ENCODE measurements around the gene ALDH8A1.

The ALDH8A1 gene

GRCh38 chr6:134951494-134952263 is 1.8 kb upstream of the ALDH8A1 start:
- Histone ChIP-seq H3K27ac (no peak overlapping the region), H3K4me3 (no peak overlapping the region), H3K9me3 (peaks cover 0 to 4% (median 0%) of the 10 kb centered on the region in 3 donors), H3K36me3 (no peaks in the 10 kb centered on the region), H3K27me3 (no peaks in the 10 kb centered on the region), H3K4me1 (no peaks in the 10 kb centered on the region)
- intact Hi-C loops (cut with DNase I; ENCODE audit: low total_unique reads): no loop called here
- DNase-seq: no peak
- TF ChIP-seq CTCF (IDR thresholded peaks at IDR 0.05): no peak

- Histone ChIP-seq H3K4me1 (no peaks in the 10 kb centered on the region), H3K27me3 (no peaks in the 10 kb centered on the region), H3K36me3 (no peaks in the 10 kb centered on the region), H3K9me3 (peaks cover 0 to 6% (median 0%) of the 10 kb centered on the region in 3 donors), H3K27ac (no peak overlapping the region), H3K4me3 (no peak overlapping the region)
- intact Hi-C loops (cut with DNase I; ENCODE audit: low total_unique reads): no loop called here
- no peak for DNase-seq
- TF ChIP-seq CTCF (IDR thresholded peaks at IDR 0.05): no peak
Measured at GRCh38 chr6:134950482-134950881, 581 bp upstream of the ALDH8A1 start.

- intact Hi-C loops (cut with DNase I; ENCODE audit: low total_unique reads): no loop called here
- no peaks in the 10 kb centered on the region for H3K4me1 ChIP-seq
- H3K36me3 ChIP-seq: no peaks in the 10 kb centered on the region
- no peaks in the 10 kb centered on the region for H3K27me3 ChIP-seq
- DNase-seq: no peak
- peaks cover 0 to 6% (median 0%) of the 10 kb centered on the region in 3 donors for H3K9me3 ChIP-seq
- TF ChIP-seq CTCF (IDR thresholded peaks at IDR 0.05): no peak
- H3K4me3 ChIP-seq: no peak overlapping the region
- H3K27ac ChIP-seq: no peak overlapping the region
Measured at GRCh38 chr6:134948691-134949090, 1.2 kb downstream of the ALDH8A1 start.

- H3K4me3 ChIP-seq: no peak overlapping the region
- no peak for TF ChIP-seq CTCF (IDR thresholded peaks at IDR 0.05)
- intact Hi-C loops (cut with DNase I; ENCODE audit: low total_unique reads): no loop called here
- no peak overlapping the region for H3K27ac ChIP-seq
- no peak for DNase-seq
- peaks cover 0 to 6% (median 0%) of the 10 kb centered on the region in 3 donors for H3K9me3 ChIP-seq
- no peaks in the 10 kb centered on the region for H3K36me3 ChIP-seq
- no peaks in the 10 kb centered on the region for H3K4me1 ChIP-seq
- H3K27me3 ChIP-seq: no peaks in the 10 kb centered on the region
Measured at GRCh38 chr6:134948142-134948541, 1.8 kb downstream of the ALDH8A1 start.

- no peaks in the 10 kb centered on the region for H3K4me1 ChIP-seq
- intact Hi-C loops (cut with DNase I; ENCODE audit: low total_unique reads): no loop called here
- H3K9me3 ChIP-seq: peaks cover 0 to 6% (median 0%) of the 10 kb centered on the region in 3 donors
- no peak overlapping the region for H3K27ac ChIP-seq
- no peaks in the 10 kb centered on the region for H3K36me3 ChIP-seq
- DNase-seq: no peak
- no peak for TF ChIP-seq CTCF (IDR thresholded peaks at IDR 0.05)
- H3K4me3 ChIP-seq: no peak overlapping the region
- H3K27me3 ChIP-seq: no peaks in the 10 kb centered on the region
Measured at GRCh38 chr6:134945045-134945444, 4.9 kb downstream of the ALDH8A1 start.

Data from tibial artery (tissue), 4 donors.